Measurements from ENCODE around the gene ZSWIM8.

DNA sequence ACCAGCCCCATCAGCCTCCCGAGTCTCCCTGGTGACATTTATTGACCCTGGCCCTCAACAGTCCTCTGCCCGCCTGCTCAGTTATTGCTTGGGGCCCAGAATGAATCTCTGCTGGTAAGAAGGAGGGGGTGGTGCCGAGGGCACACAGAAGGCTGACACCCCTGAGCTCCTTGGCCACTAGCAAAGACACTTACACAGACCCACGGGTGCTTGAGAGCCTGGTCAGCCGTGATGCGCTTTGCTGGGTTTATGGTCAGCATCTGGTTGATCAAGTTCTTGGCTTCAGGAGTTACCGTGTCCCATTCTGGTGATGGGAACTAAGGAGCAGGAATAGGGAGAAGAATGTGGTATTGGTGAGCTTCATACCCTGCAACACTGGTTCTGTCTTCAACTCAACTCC, 61.6 kb downstream of the ZSWIM8 start:
- no peak for TF ChIP-seq EZH2phosphoT487 (IDR thresholded peaks at IDR 0.05)
- TF ChIP-seq CTCF (IDR thresholded peaks at IDR 0.05) = no peak
